PFSK-1 (cell line): ENCODE results near the gene MAPRE3.

Experiments
- FOXP2 ChIP-seq: optimal IDR thresholded peaks from 2 replicates; pipeline ENCODE3; 2011; ENCODE audit warnings: borderline replicate concordance, control low read depth, inconsistent platforms; ENCODE audit not compliant: insufficient read depth; ENCODE audit errors: extremely low read length, extremely low read depth
- POLR2AphosphoS5 ChIP-seq: IDR thresholded peaks from 2 replicates; pipeline ENCODE4 v1.6.1; 2012; ENCODE audit warnings: low read depth, mild to moderate bottlenecking, control low read depth, low read length, moderate library complexity
- SIN3A ChIP-seq: IDR thresholded peaks from 2 replicates; pipeline ENCODE4 v1.6.1; 2012; ENCODE audit warnings: mild to moderate bottlenecking, low read length, moderate library complexity, borderline replicate concordance; ENCODE audit not compliant: insufficient read depth
- TAF1 ChIP-seq: IDR thresholded peaks from 2 replicates; pipeline ENCODE4 v1.6.1; 2012; ENCODE audit warnings: low read length, control low read depth, borderline replicate concordance; ENCODE audit not compliant: insufficient read depth
- TF ChIP-seq, protein P1 (sequence below), 2 experiments: IDR thresholded peaks; 2 replicates each; pipeline versions ENCODE4 v1.6.1 to v1.8.0; 2011 to 2012; ENCODE audit warnings: low read depth in 2 of 2, low read length in 2 of 2, control low read depth in 1 of 2, inconsistent platforms in 1 of 2, mild to moderate bottlenecking in 1 of 2, moderate library complexity in 1 of 2; ENCODE audit not compliant: insufficient read depth in 1 of 2

The MAPRE3 gene

DNA sequence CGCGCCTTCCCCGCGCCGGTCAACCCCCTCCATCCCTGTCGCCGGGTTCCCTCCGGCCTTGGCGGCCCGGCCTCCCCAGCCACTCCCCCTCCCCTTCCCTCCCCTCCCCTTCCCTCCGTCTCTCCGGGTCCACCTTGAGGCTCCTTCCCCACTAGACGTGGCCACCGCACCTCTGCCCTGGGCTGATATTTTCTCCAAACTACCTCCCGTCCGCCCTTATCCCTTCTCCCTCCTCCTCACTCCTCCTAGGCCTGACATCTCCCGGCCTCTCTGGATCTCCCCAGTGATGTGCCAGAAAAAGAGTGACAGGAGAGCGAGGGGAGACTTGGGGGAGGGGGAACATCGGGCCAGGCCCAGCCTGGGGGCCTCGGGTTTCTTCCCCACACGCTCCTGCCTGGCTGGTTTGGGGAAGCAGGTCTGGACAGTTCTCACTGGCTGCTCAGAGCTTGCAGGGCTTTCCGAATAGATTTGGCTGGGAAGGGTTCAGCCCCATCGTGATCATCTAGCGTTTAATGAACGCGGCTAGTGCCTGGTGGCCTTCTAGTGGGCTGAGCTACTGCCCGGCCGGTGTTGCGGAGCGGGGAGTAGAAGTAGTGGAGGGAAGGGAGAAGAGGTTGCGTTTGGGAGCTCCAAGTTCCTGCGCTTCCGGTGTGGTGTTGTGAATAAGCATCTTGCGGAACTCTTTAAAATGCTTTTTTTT lies 641 bp downstream of the MAPRE3 start:
- TF ChIP-seq SIN3A (no peak), FOXP2 (no peak), POLR2AphosphoS5 (no peak), TAF1 (no peak)
- TF ChIP-seq, protein P1, sequence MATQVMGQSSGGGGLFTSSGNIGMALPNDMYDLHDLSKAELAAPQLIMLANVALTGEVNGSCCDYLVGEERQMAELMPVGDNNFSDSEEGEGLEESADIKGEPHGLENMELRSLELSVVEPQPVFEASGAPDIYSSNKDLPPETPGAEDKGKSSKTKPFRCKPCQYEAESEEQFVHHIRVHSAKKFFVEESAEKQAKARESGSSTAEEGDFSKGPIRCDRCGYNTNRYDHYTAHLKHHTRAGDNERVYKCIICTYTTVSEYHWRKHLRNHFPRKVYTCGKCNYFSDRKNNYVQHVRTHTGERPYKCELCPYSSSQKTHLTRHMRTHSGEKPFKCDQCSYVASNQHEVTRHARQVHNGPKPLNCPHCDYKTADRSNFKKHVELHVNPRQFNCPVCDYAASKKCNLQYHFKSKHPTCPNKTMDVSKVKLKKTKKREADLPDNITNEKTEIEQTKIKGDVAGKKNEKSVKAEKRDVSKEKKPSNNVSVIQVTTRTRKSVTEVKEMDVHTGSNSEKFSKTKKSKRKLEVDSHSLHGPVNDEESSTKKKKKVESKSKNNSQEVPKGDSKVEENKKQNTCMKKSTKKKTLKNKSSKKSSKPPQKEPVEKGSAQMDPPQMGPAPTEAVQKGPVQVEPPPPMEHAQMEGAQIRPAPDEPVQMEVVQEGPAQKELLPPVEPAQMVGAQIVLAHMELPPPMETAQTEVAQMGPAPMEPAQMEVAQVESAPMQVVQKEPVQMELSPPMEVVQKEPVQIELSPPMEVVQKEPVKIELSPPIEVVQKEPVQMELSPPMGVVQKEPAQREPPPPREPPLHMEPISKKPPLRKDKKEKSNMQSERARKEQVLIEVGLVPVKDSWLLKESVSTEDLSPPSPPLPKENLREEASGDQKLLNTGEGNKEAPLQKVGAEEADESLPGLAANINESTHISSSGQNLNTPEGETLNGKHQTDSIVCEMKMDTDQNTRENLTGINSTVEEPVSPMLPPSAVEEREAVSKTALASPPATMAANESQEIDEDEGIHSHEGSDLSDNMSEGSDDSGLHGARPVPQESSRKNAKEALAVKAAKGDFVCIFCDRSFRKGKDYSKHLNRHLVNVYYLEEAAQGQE (IDR thresholded peaks at IDR 0.05; ENCODE audit: insufficient read depth in 1 of 2, low read depth in 2 of 2, low read length in 2 of 2): no peak

DNA sequence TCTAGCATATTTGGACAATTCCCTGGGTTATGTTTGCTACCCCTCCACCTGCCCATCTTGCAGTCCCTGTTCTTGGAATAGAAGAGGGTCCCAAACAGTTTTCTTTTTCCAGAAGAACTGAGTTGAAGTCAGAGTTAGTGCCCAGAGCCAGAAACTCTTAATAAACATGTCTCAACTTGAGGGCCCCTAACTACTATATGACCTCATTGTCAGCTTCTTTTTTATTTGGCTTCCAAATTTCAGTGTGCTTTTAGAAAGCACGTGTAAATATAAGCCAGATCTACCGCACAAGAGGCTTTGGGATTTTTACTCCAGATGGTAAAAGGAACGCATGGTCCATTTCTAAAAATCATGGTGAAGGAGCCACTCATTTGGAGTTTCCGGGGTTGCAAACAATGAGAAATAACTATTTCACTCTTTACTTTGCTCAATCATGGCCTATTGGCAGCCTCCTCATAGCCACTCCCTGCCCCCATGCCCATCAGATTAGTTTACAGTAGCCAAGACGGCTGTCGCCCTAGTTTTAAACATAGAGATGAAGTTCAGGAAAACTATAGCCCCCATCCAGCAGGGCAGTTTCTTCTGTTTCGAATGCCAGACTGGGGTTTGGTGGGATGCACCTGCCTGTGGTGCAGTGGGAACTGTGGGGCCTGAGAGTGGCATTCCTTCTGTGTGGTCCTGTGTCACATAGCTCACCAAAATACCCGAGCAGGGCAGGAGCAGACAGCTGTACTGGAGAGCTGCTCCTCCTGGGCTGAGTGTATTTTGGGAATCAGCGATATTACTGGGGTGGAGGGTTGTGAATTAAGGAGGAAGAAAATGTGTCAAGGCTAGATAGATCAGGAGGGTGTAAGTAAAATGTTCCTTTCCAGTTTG lies 1.7 kb downstream of the MAPRE3 start:
- TF ChIP-seq SIN3A (no peak), FOXP2 (no peak), TAF1 (no peak), POLR2AphosphoS5 (no peak)
- TF ChIP-seq, protein P1 (IDR thresholded peaks at IDR 0.05; ENCODE audit: insufficient read depth in 1 of 2, low read depth in 2 of 2, low read length in 2 of 2): no peak

DNA sequence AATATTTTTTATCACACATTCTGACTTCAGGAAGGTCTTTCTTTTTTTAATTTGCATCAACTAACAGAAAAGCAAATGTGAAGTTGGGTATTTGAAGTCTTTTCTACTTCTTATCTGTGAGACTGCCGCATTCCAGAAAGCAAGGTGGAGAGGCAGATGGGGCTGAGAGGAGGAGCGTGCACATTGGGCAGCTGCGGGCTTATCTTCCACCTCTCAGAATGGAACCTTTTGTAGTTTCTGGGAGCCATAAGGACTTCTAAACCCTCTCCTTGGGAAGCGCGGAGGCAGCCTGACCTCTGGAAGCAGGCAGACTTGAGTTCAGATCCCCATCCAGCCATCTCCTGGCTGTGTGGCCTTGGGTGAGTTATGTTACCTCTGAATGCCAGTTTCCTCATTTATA lies 3.9 kb downstream of the MAPRE3 start:
- TF ChIP-seq POLR2AphosphoS5 (no peak), SIN3A (no peak)

DNA sequence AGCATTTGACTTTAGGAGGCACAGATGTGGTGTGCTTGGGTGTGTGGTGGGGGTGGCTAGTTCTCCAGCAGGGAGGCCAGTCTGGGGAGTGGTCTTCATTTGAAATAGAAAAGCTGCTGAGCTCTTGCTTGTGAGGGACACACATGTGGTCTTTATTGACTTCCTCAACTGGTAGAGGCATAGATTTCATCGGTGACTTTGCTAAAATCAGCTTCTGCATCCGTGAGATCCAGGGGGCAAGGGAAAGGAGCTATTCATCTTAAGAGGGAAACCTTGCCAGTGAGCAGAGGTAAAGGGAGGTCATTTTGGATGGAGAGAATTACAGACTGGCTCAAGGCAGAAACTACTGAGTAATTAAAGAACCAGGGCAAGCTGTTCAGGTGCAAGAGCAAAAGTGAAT lies 4.7 kb downstream of the MAPRE3 start:
- TF ChIP-seq FOXP2 (no peak), SIN3A (no peak), TAF1 (no peak), POLR2AphosphoS5 (no peak)
- TF ChIP-seq, protein P1 (IDR thresholded peaks at IDR 0.05; ENCODE audit: insufficient read depth in 1 of 2, low read depth in 2 of 2, low read length in 2 of 2): no peak

DNA sequence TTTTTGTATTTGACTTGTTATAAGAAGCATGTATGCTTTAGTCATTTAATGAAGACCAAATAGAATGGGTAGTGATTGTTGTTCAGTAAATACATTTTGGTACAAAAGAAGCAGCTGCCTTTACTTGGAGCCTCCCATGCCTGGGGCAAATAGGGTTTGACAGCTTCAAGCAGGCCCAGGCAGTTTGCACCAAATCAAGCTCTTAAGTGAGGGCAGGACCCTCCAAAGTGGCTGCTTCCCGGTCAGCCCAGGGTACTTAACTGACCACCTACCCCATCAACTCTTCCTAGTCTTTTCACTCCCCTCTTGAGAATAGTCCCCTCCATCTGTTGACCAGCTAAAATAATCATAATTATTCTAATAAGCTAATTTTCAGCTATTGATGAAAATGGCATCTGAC lies 5.2 kb downstream of the MAPRE3 start:
- no peak for TF ChIP-seq TAF1
- TF ChIP-seq, protein P1 (IDR thresholded peaks at IDR 0.05; ENCODE audit: insufficient read depth in 1 of 2, low read depth in 2 of 2, low read length in 2 of 2): no peak
- TF ChIP-seq SIN3A: no peak
- TF ChIP-seq POLR2AphosphoS5: no peak
- TF ChIP-seq FOXP2: no peak
